Dermis blood vessel endothelial cell (primary cell): ENCODE data around the gene ZSWIM9. TPM values are rescaled to one million over a fixed set of nuclear protein-coding genes. Genes with fewer than 3 reads are reported as not detected.
A peak's percentile ranks its signal among the peaks of the same experiment; 100 is the strongest.

Experiments
- DNase-seq: peaks from one replicate; pipeline ENCODE4 v3.0.0; 2010
- total RNA-seq: library from RNA; depleted of rRNA; stranded (reverse); fragments of >200 nt; gene quantifications from 2 replicates; pipeline ENCODE4 v1.2.3, GENCODE V29; 2014

The ZSWIM9 gene
- total RNA-seq: 3.1 and 5.0 TPM in 2 replicates

DNA sequence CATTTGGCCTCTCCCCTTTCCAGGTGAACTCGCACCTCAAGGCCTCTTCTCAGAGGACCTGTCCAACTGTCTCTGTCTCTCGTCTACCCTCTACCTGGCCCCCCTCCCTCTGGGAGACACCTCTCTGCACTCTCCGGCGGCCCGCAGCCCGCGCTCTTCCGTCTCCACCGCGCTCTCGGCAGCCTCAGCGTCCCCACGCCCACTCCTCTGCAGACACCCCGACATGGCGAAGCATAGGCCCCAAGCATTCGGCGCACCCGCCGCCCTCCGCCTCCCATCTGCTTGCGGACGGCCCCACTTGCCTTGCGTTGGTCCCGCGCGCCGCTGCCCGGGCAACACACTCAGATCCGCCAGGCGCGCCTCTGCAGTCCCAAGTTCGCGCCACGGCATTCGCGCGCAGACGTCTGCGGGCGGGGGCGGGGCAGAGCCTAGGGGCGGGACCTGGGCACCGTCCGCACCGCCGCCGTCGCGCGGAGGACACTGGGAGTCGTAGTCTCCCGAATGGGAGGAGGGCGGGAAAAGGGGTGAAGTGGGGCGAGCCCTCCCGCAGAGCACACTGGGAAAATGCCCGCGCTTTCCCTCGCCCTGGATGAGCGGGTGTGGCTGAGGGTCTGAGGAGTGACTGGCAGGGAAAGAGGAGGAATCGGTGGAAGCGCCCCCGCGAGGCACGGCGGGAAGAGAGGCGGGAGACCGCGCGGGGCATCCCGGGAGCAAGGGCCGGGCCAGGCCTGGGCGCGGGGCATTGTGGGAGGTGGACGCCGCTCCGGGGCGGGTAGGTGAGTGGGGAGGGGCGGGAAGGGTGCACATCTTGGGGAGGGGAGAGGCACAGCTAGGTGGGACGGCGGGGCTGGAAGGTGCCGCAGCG is at the start of gene ZSWIM9, which contains the start of gene LIG1:
TSS of gene ZSWIM9 (plus strand) at position 742 of the 865 bp plus-strand sequence. CDS start 1,123 bp downstream, outside the sequence.
TSS of gene LIG1 (minus strand) at position 406 of the 865 bp plus-strand sequence. CDS start 4,778 bp downstream, outside the sequence.
- DNase-seq: peak; percentile 95

DNA sequence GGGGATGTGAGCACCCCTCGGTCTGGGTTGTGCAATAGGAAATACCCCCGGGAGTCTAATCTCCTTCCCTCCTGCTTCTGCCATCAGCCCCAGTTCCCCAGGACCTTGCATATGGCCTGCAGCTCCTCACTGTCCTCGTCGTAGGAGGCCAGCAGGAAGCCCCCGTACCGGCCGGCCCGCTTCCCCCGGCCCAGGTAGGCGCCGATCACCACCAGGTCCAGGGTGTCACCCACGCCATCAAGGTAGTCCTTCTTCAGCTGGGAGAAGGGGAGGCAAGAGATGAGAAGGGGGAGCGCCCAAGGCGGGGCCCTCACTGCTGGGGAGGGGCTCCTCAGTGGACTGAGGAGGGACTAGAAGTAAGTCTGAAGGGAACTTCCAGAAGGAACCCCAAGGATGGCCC is 49.4 kb upstream of the ZSWIM9 start:
- no peak for DNase-seq

GRCh38 chr19:48121909-48122371 is 48.5 kb upstream of the ZSWIM9 start:
- DNase-seq: peak; percentile 99

GRCh38 chr19:48122421-48122820 is 48.1 kb upstream of the ZSWIM9 start:
- DNase-seq: peak; percentile 48

GRCh38 chr19:48123907-48124651 is 46.4 kb upstream of the ZSWIM9 start:
- DNase-seq: peak; percentile 98

GRCh38 chr19:48127561-48127960 is 42.9 kb upstream of the ZSWIM9 start:
- DNase-seq: no peak

DNA sequence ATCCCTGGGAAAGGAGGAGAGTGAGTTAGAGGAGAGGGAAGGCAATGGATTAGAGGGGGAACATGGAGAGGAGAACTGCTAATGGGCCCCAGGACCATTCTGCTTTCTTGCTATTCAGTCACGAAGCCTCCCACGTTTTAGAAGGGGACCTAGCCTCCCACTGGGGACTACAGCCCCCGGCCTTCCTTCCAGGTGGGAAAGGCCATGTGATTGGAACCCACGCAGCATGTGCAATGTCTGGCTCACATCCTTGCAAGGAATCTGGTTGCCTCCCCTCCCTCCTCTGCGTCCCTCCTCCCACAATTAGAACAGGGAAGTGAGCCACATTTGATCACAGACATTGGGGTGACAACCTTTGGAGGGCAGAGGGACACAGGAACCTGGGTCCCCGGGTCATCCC is 37.4 kb upstream of the ZSWIM9 start:
- no peak for DNase-seq

DNA sequence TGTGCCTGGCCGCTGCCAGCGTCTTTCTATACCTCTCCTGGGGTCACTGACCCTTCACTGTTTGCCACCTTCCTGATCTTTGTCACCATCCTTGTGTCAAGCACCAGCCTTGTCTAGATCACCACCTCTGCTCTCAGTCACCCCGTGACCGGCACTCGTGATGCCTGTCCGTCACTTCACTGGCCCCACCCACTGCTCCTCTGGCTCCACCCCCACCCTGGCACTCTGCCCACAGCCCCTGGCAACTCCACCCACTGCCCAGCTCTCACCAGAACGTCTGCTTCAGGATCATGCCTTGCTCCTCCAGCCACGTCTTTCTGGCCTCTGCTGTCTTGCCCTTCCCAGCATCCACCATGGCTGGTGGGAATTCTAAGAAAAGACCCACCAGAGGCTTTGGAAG is 35.1 kb upstream of the ZSWIM9 start:
- peak; percentile 52 for DNase-seq

- no peak for DNase-seq
Observed at GRCh38 chr19:48136547-48136946, 33.9 kb upstream of the ZSWIM9 start.

GRCh38 chr19:48137411-48137810 is 33.1 kb upstream of the ZSWIM9 start:
- no peak for DNase-seq

GRCh38 chr19:48139053-48139452 is 31.4 kb upstream of the ZSWIM9 start:
- DNase-seq: no peak

- DNase-seq: no peak
Observed at GRCh38 chr19:48147597-48148175, 22.8 kb upstream of the ZSWIM9 start.

GRCh38 chr19:48148576-48148975 is 21.9 kb upstream of the ZSWIM9 start:
- no peak for DNase-seq

GRCh38 chr19:48149430-48149829 is 21.1 kb upstream of the ZSWIM9 start:
- DNase-seq: peak; percentile 30

- peak; percentile 99 for DNase-seq
Observed at GRCh38 chr19:48152551-48152950, 17.9 kb upstream of the ZSWIM9 start.

GRCh38 chr19:48154003-48154402 is 16.5 kb upstream of the ZSWIM9 start:
- peak; percentile 60 for DNase-seq

- DNase-seq: no peak
Observed at GRCh38 chr19:48158210-48158790, 12.2 kb upstream of the ZSWIM9 start.

DNA sequence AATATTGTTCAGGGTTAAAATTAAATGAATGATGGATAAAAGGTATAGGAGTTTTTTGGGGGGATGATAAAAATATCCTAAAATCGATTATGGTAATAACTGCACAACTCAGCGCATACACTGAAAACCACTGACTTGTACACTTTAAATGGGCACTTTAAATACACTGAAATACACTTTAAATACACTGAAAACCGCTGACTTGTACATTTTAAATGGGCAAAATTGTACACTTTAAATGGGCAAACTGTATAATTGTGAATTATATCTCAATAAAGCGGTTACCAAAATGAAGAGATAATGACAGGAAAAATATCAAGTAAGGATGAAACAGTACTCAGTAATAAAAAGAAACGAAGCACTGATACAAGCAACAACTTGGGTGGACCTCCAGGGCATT is 1.8 kb upstream of the ZSWIM9 start:
- DNase-seq: no peak

DNA sequence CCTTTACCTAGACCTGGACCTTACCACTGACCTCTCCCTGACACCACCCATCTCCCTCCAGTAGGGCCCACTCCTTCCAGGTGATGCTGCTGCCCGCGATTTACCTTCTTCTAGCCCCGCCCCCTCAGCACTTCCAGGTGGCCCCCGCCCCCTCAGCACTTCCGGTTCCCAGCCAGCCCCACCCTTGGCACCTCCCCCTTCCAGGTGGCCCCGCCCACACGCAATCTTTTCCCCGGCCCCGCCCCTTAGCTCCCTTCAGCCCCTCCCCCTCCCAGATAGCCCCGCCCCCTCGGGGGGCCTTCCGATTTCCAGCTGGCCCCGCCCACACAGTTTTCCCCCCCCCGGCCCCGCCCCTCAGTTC is 922 bp upstream of the ZSWIM9 start:
- DNase-seq: peak; percentile 76

DNA sequence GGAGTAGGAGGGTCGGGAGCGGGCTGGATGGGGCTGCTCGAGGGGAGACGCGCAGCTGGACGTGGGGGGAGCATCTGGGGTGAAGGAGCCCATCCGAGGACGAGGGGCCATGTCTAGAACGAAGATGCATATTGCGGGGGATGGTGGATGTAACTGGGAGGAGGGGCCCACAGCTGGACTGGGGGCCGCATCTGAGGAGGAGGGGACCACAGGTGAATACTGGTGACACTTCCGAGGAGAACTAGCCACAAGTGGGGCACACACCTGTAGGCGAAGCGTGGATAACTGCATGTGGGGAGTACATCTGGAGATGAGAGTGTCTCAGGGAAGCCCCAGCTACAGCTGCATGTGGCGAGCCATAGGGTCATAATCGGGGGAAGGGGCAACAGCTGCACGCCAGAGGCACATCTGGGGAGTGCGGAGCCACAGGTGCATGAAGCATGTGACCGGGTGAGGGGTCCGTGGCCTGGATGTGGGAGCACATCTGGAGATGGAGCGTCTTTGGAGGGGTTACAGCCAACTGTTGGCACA is 402 bp downstream of the ZSWIM9 start:
- peak; percentile 14 for DNase-seq

- DNase-seq: no peak
Observed at GRCh38 chr19:48171710-48172109, 1.2 kb downstream of the ZSWIM9 start.

DNA sequence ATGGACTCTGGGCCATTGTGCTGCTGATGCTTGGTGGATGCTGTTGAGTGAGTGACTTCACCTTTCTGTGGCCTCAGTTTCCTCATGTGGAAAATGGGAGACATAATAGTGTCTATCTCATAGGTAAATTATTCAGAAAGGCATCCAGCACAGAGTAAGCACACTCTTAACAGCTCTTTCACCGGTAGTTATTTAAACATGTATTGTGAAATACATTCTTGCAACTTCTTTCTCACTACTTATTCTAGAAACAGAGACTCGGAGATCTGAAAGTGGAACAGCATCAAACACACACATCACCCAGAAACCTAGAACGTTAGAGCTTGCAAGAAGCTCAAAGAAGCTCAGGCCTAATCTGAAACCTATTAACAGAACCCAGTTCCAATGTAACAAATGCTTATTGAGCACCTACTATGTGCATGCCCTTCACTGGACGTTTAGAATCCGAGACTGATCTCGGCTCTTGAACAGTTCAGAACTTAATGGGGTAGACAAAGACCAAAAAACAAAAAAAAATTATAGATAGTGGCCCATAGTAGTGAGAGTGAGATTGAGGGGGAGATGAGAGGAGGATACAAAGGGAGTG is 4.1 kb downstream of the ZSWIM9 start:
- no peak for DNase-seq
